Measurements from ENCODE around the gene MYOF.
A peak's percentile ranks its signal among the peaks of the same experiment; 100 is the strongest.
"Not testable (repeated sequence)": the region's sequence is repeated elsewhere in the genome, so short reads cannot be mapped to it uniquely, and the experiment has no call there.

MYOF gene

DNA sequence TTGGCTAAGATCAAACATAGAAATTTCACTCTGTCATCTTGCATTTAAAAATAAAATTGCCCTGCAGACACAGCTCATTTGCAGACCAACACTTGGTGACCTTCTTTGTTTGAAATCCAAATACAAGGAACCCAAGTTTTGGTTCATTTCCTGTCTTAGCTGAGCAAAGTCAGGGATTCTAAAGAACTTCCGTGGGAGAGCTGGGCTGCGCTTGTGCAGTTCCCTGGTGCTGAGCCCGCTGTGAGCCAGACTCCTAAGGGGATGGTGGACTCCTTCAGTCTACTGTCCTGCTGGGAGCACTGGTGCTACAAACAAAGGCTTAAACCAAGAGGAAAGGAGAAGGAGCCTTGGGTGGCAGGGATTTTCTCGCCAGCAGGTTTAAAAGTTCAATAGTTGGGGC, 60.0 kb downstream of the MYOF start:
- DNase-seq (ENCODE audit: low read depth in 2 of 2): no peak

DNA sequence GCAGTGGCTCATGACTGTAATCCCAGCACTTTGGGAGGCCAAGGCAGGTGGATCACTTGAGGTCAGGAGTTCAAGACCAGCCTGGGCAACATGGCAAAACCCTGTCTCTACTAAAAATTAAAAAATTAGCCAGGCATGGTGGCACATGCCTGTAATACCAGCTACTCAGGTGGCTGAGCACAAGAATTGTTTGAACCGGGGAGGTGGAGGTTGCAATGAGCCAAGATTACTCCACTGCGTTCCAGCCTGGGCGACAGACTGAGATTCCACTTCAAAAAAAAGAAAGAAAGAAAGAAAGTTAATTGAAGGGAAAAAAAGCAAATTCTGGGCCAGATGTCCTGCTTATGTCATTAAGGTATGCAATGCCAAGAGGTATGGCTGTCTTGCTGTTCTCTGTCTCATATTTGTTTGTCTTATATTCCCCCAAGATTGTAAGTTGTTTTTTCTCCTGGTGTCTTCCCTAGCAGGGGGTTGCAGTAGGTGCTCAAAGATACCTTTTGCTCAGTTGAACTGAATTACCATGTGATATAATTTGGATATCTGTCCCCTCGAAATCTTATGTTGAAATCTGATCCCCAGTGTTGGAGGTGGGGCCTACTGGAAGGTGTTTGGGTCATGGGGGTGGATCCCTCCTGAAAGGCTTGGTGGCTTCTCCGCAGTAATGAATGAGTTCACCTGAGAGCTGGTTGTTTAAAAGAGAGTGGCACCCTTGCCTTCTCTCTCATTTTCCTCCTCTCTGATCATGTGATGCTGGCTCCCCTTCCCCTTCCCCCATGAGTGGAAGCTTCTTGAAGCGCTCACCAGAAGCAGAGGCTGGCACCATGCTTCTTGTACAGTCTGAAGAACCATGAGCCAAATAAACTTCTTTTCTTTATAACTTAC, 60.9 kb downstream of the MYOF start:
- DNase-seq (ENCODE audit: low read depth in 2 of 2): no peak

GRCh38 chr10:93420091-93420490, 62.0 kb downstream of the MYOF start:
- peak in 1 of 2 experiments; percentile 44 for DNase-seq (ENCODE audit: low read depth in 2 of 2)

DNA sequence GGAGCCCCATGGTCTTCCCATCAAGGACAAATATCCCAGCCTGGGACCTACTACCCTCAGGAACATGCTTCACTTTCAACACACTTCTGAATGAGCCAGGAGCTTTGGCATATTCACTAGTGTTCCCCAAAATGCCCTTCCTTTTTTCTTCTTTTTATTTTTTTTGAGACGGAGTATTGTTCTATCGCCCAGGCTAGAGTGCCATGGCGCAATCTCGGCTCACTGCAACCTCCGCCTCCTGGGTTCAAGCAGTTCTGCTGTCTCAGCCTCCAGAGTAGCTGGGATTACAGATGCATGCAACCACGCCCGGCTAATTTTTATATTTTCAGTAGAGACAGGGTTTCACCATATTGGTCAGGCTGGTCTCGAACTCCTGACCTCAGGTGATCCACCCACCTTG, 63.1 kb downstream of the MYOF start:
- DNase-seq (ENCODE audit: low read depth in 2 of 2): not testable (repeated sequence)

GRCh38 chr10:93417921-93418320, 64.2 kb downstream of the MYOF start:
- no peak for DNase-seq (ENCODE audit: low read depth in 2 of 2)

GRCh38 chr10:93417266-93417665, 64.9 kb downstream of the MYOF start:
- no peak for DNase-seq (ENCODE audit: low read depth in 2 of 2)

GRCh38 chr10:93416824-93417223, 65.3 kb downstream of the MYOF start:
- DNase-seq (ENCODE audit: low read depth in 2 of 2): no peak

GRCh38 chr10:93415693-93416092, 66.4 kb downstream of the MYOF start:
- no peak for DNase-seq (ENCODE audit: low read depth in 2 of 2)

DNA sequence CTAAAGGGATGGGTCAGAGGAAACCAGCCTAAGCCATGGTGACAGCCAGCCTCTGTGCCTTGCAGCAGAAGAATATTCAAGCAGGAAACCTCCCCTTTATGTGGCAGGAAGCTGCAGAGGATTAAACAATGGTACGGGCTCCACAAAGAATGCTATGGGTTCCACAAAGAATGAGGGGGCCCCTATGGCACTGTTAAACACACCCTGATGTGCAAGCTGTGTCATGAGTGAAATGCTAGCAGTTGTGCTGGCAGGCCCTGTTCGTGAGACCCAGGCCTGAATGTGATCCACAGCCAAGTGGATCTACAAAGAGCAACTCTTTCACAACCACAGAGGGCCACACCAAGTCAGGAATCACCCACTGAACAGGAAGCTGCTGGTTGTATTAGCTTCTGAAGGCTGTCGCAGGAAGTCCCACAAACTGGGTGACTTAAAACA, 68.9 kb downstream of the MYOF start:
- no peak for DNase-seq (ENCODE audit: low read depth in 2 of 2)

- DNase-seq (ENCODE audit: low read depth in 2 of 2): no peak
Observed at GRCh38 chr10:93412801-93413200, 69.3 kb downstream of the MYOF start.

GRCh38 chr10:93410697-93411348, 71.3 kb downstream of the MYOF start:
- no peak for DNase-seq (ENCODE audit: low read depth in 2 of 2)

GRCh38 chr10:93408783-93409182, 73.4 kb downstream of the MYOF start:
- DNase-seq (ENCODE audit: low read depth in 2 of 2): no peak

- peak in 1 of 2 experiments; percentile 26 for DNase-seq (ENCODE audit: low read depth in 2 of 2)
Observed at GRCh38 chr10:93406364-93407145, 75.6 kb downstream of the MYOF start.

GRCh38 chr10:93404048-93404354, 78.1 kb downstream of the MYOF start:
- no peak for DNase-seq (ENCODE audit: low read depth in 2 of 2)

GRCh38 chr10:93403152-93404047, 78.7 kb downstream of the MYOF start:
- DNase-seq (ENCODE audit: low read depth in 2 of 2): no peak

- no peak for DNase-seq (ENCODE audit: low read depth in 2 of 2)
Observed at GRCh38 chr10:93402192-93402591, 79.9 kb downstream of the MYOF start.

DNA sequence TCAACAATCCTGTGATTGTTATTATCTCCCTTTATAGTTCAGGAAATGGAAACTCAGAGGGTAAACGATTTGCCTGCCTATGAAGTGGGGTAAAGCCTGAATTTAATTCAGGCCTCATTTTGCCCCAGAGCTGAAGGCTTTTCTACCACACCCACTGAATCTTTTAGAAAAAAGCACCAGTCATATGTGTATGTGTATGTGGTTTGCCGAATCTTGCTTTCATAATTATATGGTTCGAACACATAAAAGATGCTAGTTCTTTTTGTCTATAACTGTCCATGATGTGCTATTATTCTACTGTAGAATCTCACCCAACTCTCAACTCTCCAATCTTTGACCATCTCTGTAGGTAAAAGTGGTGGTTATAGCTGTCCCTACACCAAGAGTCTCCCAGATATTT, 83.6 kb downstream of the MYOF start:
- no peak for DNase-seq (ENCODE audit: low read depth in 2 of 2)

DNA sequence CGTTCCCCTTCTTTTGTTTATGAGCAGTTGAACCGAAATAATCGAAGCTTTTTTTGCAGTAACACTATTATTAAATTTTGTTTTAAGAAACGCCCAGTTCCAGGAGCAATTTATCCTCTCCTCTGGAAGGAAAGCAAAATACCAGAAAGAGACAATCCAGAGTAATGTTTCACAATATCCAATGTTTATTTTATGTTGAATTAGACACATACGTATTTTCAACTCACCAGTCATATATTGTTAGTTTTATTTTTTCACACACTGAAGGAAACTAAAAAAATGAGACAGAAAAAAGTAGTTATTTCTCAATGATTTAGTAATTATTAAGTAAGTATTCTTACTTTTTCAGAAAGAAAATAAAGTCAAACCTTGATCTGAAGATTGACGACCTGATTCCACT, 85.1 kb downstream of the MYOF start:
- no peak for DNase-seq (ENCODE audit: low read depth in 2 of 2)

DNA sequence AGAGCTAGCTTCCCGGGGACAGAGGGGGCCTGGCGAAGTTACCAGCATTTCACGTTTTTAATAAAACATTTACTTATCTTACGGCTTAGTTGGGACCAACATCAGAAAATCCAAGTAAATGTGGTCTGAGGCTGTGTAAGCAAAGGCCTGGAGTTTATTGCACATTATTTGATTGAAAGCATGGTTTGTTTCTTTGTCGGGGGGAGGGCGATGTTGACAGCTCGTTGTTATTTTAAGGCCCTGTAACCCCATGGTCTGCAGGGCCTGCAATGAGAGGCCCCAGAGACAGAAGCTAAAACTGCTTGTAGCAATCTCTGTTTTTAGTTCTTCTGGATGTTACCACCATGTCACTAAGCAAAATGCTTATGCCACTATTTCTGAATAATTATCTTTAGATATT, 88.9 kb downstream of the MYOF start:
- no peak for DNase-seq (ENCODE audit: low read depth in 2 of 2)

DNA sequence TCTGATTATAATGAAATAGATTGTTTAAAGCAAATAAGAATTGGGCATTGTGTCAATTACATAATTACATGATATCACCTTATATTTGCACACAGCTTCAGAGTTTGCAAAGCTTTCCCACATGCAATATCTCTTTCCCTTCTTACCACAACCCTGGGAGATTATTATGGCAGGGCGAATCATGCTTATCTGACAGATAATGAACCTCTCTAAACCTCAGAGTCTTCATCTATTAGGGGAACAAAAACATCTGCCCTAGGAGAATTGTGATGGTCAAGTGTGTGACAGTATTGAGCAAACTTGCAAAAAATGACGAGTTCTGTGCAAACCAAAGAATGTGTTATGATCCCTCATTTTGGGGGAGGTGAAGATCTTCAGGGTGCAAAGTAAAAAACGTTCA, 90.0 kb downstream of the MYOF start:
- DNase-seq (ENCODE audit: low read depth in 2 of 2): no peak

DNA sequence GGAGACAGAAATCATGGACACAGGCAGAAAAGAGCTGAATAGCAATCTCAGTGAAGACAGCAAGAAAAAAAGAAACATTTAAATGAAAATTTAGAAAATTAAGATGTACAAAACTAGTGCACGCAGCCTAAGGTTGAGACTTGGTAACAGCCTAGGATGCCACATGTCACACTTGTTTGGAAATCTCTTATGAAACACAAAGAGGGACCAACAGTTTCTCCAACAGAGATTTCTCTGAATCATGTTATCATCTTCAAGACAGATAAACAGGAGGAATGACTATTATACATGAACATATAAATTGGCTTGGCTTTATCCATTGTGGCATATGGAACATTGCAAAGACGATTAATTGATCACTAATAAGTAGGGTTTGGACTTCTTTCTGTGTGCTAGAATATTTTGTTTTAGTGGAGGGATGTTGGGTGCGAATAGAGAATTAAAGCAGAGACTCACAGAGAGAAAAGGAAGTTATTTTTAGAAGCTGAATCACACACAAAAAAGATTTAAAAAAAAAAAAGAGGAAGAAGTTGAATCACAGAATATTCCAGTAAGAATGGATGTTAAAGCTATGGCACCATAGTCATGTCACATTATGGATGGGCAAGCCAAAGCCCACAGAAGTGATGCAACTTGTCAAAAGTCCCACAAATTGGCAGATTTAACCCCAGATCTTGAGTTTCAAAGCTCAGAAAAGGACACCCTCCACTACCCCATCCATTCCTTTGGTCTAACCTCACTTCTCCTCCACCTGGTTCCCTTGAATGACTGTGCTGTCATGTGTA, 91.6 kb downstream of the MYOF start:
- no peak for DNase-seq (ENCODE audit: low read depth in 2 of 2)
